A549 (cell line): ENCODE results near the gene CDC5L. TPM values are rescaled to one million over a fixed set of nuclear protein-coding genes. Genes with fewer than 3 reads are reported as not detected.

Source experiments
- ATAC-seq, 2 experiments: fragments of 200-7000 bp in 1 of 2; fragments of >200 bp in 1 of 2; cut with Nextera tagmentation in 1 of 2; cut with Tn5 transposase in 1 of 2; 3 replicates each; pipeline versions ENCODE4 v1.8.0 to v1.9.1; 2018 to 2020; ENCODE audit warnings: mild to moderate bottlenecking in 1 of 2, moderate library complexity in 1 of 2
- CTCF ChIA-PET: fragments of 300-600 bp; sonication (Branson Sonifier 250); formaldehyde crosslinking; extraction: SDS; loops from one replicate; lab custom pipeline; 2021; ENCODE audit warnings: antibody characterized with exemption, inconsistent platforms; lab: Yijun Ruan, JAX
- POLR2A ChIA-PET: fragments of 350-600 bp; formaldehyde crosslinking; extraction: SDS; loops from one replicate; lab custom pipeline; 2021; ENCODE audit warnings: antibody characterized with exemption, inconsistent platforms; lab: Yijun Ruan, JAX
- DNase-seq, 2 experiments: peaks; one replicate each; pipeline versions ENCODE4 v3.0.0 to v3.0.0-alpha.2; 2011 to 2016; ENCODE audit warnings: low read depth in 1 of 2, low spot score in 1 of 2
- FAIRE-seq: peaks from 2 replicates; lab custom pipeline; 2011; peaks lifted over from hg19 to GRCh38; lab: Jason Lieb, UNC
- H3K27ac ChIP-seq, 2 experiments: fragments of >200 bp; sonication (Bioruptor Twin); formaldehyde crosslinking; 3 replicates each; pipeline ENCODE4 v1.5.1; 2016 to 2017
- H3K4me1 ChIP-seq: fragments of >200 bp; sonication (Bioruptor Twin); formaldehyde crosslinking; 3 replicates; pipeline ENCODE4 v1.6.1; 2016
- H3K4me2 ChIP-seq: fragments of >200 bp; sonication (Bioruptor Twin); formaldehyde crosslinking; 3 replicates; pipeline ENCODE4 v1.6.1; 2016
- H3K4me3 ChIP-seq: fragments of >200 bp; sonication (Bioruptor Twin); formaldehyde crosslinking; 3 replicates; pipeline ENCODE4 v1.5.1; 2016
- H3K9me3 ChIP-seq: fragments of >200 bp; sonication (Bioruptor Twin); formaldehyde crosslinking; 3 replicates; pipeline ENCODE4 v1.6.1; 2016
- BCL3 ChIP-seq: fragments of >200 bp; sonication (Bioruptor Twin); formaldehyde crosslinking; IDR thresholded peaks from 3 replicates; pipeline ENCODE4 v1.6.1; 2016
- CHD2 ChIP-seq: fragments of 150-350 bp; IDR thresholded peaks from 2 replicates; pipeline ENCODE4 v1.6.1; 2014; ENCODE audit warnings: low read length; ENCODE audit not compliant: partially characterized antibody
- E2F6 ChIP-seq: IDR thresholded peaks from 2 replicates; pipeline ENCODE4 v1.6.1; 2012; ENCODE audit warnings: low read depth, borderline replicate concordance
- EP300 ChIP-seq, 2 experiments: fragments of >200 bp; sonication (Bioruptor Twin); formaldehyde crosslinking; IDR thresholded peaks; 2 replicates in 1 of 2; 3 replicates in 1 of 2; pipeline ENCODE4 v1.6.1; 2016 to 2017
- FOSL2 ChIP-seq, 2 experiments: fragments of 450-650 bp in 1 of 2; fragments of >200 bp in 1 of 2; sonication (Bioruptor Twin) in 1 of 2; formaldehyde crosslinking; IDR thresholded peaks; 2 replicates each; pipeline versions ENCODE4 v1.5.0 to v1.6.1; 2016 to 2020; ENCODE audit warnings: mild to moderate bottlenecking in 1 of 2, moderate library complexity in 1 of 2
- JUN ChIP-seq, 2 experiments: fragments of >200 bp; sonication (Bioruptor Twin); formaldehyde crosslinking; IDR thresholded peaks; 2 replicates in 1 of 2; 3 replicates in 1 of 2; pipeline ENCODE4 v1.6.1; 2016 to 2017
- MAFK ChIP-seq: fragments of 450-650 bp; IDR thresholded peaks from 2 replicates; pipeline ENCODE4 v1.6.1; 2014; ENCODE audit not compliant: partially characterized antibody
- MAX ChIP-seq: IDR thresholded peaks from 2 replicates; pipeline ENCODE4 v1.6.1; 2012
- MYC ChIP-seq: IDR thresholded peaks from 2 replicates; pipeline ENCODE4 v1.6.1; 2012; ENCODE audit warnings: mild to moderate bottlenecking, inconsistent platforms, low read length, improper control_type of control experiment, borderline replicate concordance
- NR3C1 ChIP-seq: fragments of >200 bp; sonication (Bioruptor Twin); formaldehyde crosslinking; IDR thresholded peaks from 3 replicates; pipeline ENCODE4 v1.6.1; 2017
- PHF8 ChIP-seq: fragments of 200-600 bp; sonication (generic); IDR thresholded peaks from 2 replicates; pipeline ENCODE4 v1.6.1; 2016; ENCODE audit warnings: low read depth, mild to moderate bottlenecking, antibody characterized with exemption, moderate library complexity, borderline replicate concordance
- POLR2A ChIP-seq: IDR thresholded peaks from 2 replicates; pipeline ENCODE4 v1.6.1; 2012; ENCODE audit warnings: mild to moderate bottlenecking, low read length
- REST ChIP-seq: fragments of 200-600 bp; sonication (generic); IDR thresholded peaks from 2 replicates; pipeline ENCODE4 v1.6.1; 2016; ENCODE audit warnings: antibody characterized with exemption, mild to moderate bottlenecking, moderate library complexity
- ZFP36 ChIP-seq: fragments of 450-650 bp; IDR thresholded peaks from 2 replicates; pipeline ENCODE4 v1.6.1; 2014; ENCODE audit warnings: borderline replicate concordance; ENCODE audit not compliant: partially characterized antibody
- ZNF302 ChIP-seq: fragments of 250-450 bp; sonication (Bioruptor Pico); IDR thresholded peaks from 2 replicates; pipeline ENCODE4 v1.9.0; 2021; ENCODE audit warnings: inconsistent platforms, mild to moderate bottlenecking, moderate library complexity
- ZSCAN20 ChIP-seq: fragments of 250-450 bp; sonication (Bioruptor Pico); IDR thresholded peaks from 2 replicates; pipeline ENCODE4 v1.8.0; 2022; ENCODE audit warnings: mild to moderate bottlenecking, moderate library complexity
- WGBS: methylation state at CpG from one replicate; pipeline ENCODE4 v1.1.6; 2017; ENCODE audit errors: missing lambda C conversion rate; 5-methylcytosine and 5-hydroxymethylcytosine counted together
- polyA minus RNA-seq: library from RNA; depleted of rRNA, polyadenylated mRNA; stranded (reverse); fragments of >200 nt; gene quantifications from 2 replicates; pipeline ENCODE4 v1.2.3, GENCODE V29; 2011; rRNA and poly(A)+ RNA removed
- polyA plus RNA-seq, 4 experiments: library from polyadenylated mRNA; depleted of rRNA in 3 of 4; stranded (reverse); fragments of >200 nt; fragmentation: RNase III in 1 of 4; extraction: RNeasy Plus Mini Kit Qiagen cat#74134 plus additional on column Dnase treatment in 1 of 4; gene quantifications; 2 replicates in 3 of 4; 3 replicates in 1 of 4; pipeline ENCODE4 v1.2.3, GENCODE V29; 2011 to 2017

The CDC5L gene
- polyA plus RNA-seq (2011; rRNA removed), result 14.4 and 20.5 TPM in 2 replicates
- polyA plus RNA-seq (2012; cell fraction: cytosol; rRNA removed), result 3.6 and 3.9 TPM in 2 replicates
- polyA plus RNA-seq (2012; cell fraction: nucleus; rRNA removed), result 3.1 and 3.6 TPM in 2 replicates
- polyA plus RNA-seq (2017; fragmentation: RNase III; extraction: RNeasy Plus Mini Kit Qiagen cat#74134 plus additional on column Dnase treatment), result 12.6 to 13.0 TPM (median 12.8 TPM) in 3 replicates
- 10.7 and 10.8 TPM in 2 replicates for polyA minus RNA-seq

GRCh38 chr6:44387346-44388134, at the start of gene CDC5L:
Gene CDC5L (plus strand): TSS chr6:44387706. CDS start chr6:44387824, 118 bp downstream.
- Histone ChIP-seq H3K4me2 (peak within 1 kb of the TSS; percentile 94), H3K9me3 (no peaks in the 10 kb centered on the region), H3K27ac (peak within 1 kb of the TSS; percentile 94 to 95), H3K4me1 (peaks cover 25% of the 10 kb centered on the region), H3K4me3 (peak within 1 kb of the TSS; percentile 79)
- no peak for FAIRE-seq
- 1% methylated on average over 28 of the region's 56 CpGs for WGBS
- peak; percentile 93 to 98 for DNase-seq
- CTCF ChIA-PET, result interaction anchor here (1.2 kb wide), 1 partner anchor 46 kb away, joined by 3 read pairs; no protein-coding TSS in a partner anchor
- peak; percentile 75; the same call in 1 of the 2 replicates for TF ChIP-seq PHF8
- TF ChIP-seq REST, result peak; percentile 100
- TF ChIP-seq E2F6, result peak; percentile 28; the same call in 1 of the 2 replicates
- TF ChIP-seq POLR2A, result peak; percentile 74
- TF ChIP-seq ZNF302, result no peak
- TF ChIP-seq BCL3, result peak; percentile 83; the same call in 2 of the 3 replicates
- no peak for TF ChIP-seq ZFP36
- TF ChIP-seq EP300 (IDR thresholded peaks at IDR 0.05), result no peak
- peak; percentile 39 to 61; a peak in 1 of 5 replicates for TF ChIP-seq JUN (IDR thresholded peaks at IDR 0.05)
- TF ChIP-seq ZSCAN20 (CRISPR knock-in tag), result no peak
- TF ChIP-seq NR3C1, result no peak
- TF ChIP-seq MAX, result peak; percentile 56; the same call in 1 of the 2 replicates
- TF ChIP-seq FOSL2 (IDR thresholded peaks at IDR 0.05), result no peak
- TF ChIP-seq FOSL2 (CRISPR knock-in tag; IDR thresholded peaks at IDR 0.05), result peak; percentile 43
- TF ChIP-seq CHD2, result peak; percentile 99
- TF ChIP-seq MYC, result no peak
- no peak for TF ChIP-seq MAFK
- ATAC-seq, result peak; percentile 92 to 95
- POLR2A ChIA-PET, result interaction anchor here (0.7 to 2.3 kb wide), 3 partner anchors 10 to 1535 kb away, joined by 4 to 6 read pairs (median 5); partner anchors contain the start of gene HSP90AB1
